GM12801 (cell line): ENCODE measurements around the gene XIRP1.

Experiments used
- CTCF ChIP-seq: IDR thresholded peaks from one replicate; pipeline ENCODE4 v1.5.1; 2011; ENCODE audit warnings: control low read depth; ENCODE audit not compliant: insufficient read length; ENCODE audit errors: extremely low read depth

Gene XIRP1

GRCh38 chr3:39136533-39137434 lies 55.6 kb downstream of the XIRP1 start:
- TF ChIP-seq CTCF = no peak

GRCh38 chr3:39135170-39135805 lies 57.1 kb downstream of the XIRP1 start:
- no peak for TF ChIP-seq CTCF

GRCh38 chr3:39134305-39134704 lies 58.1 kb downstream of the XIRP1 start:
- TF ChIP-seq CTCF = no peak

GRCh38 chr3:39133822-39134221 lies 58.6 kb downstream of the XIRP1 start:
- TF ChIP-seq CTCF = no peak
